ENCODE results near the gene PTH2.

- no peak for TF ChIP-seq SP1 (CRISPR knock-in tag; conservative IDR thresholded peaks at IDR 0.05)
- no peak for TF ChIP-seq ZSCAN18 (CRISPR knock-in tag; IDR thresholded peaks at IDR 0.05)
Measured at GRCh38 chr19:49462492-49462891, 39.3 kb upstream of the PTH2 start.
